HG03045 (cell line): ENCODE results near the gene SLC7A10.

ENCODE experiments used
- ATAC-seq: cut with Tn5 transposase; IDR thresholded peaks from one replicate; pipeline ENCODE4 v1.9.1; 2021; ENCODE audit warnings: mild to moderate bottlenecking, moderate library complexity; ENCODE audit not compliant: unreplicated experiment

SLC7A10 gene

DNA sequence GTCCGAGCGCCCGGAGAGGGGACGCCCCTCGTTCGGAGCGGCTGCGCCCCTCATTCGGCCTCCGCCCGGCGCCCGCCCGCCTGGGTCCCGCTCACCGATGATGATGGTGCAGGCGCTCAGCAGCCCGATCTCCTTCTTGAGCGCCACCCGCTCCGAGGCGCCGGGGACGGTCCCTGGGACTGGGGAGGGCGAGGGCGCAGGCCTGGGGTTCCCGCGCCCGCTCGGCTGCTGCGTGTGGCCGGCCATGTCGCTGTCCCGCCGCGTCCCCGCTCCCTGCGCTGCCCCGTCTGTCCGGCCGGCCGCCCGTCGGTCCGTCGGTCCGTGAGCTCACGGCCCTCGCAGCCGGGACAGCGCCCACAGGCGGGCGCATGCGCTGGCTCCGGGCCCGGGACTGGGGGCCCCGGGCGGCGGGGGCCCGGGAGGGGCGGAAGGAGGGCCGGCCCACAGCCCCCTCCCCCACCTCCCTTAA, at the start of gene SLC7A10:
TSS of gene SLC7A10 (minus strand) at position 393 of the 469 bp plus-strand sequence. CDS start at position 246, 147 bp downstream.
- ATAC-seq = no peak

DNA sequence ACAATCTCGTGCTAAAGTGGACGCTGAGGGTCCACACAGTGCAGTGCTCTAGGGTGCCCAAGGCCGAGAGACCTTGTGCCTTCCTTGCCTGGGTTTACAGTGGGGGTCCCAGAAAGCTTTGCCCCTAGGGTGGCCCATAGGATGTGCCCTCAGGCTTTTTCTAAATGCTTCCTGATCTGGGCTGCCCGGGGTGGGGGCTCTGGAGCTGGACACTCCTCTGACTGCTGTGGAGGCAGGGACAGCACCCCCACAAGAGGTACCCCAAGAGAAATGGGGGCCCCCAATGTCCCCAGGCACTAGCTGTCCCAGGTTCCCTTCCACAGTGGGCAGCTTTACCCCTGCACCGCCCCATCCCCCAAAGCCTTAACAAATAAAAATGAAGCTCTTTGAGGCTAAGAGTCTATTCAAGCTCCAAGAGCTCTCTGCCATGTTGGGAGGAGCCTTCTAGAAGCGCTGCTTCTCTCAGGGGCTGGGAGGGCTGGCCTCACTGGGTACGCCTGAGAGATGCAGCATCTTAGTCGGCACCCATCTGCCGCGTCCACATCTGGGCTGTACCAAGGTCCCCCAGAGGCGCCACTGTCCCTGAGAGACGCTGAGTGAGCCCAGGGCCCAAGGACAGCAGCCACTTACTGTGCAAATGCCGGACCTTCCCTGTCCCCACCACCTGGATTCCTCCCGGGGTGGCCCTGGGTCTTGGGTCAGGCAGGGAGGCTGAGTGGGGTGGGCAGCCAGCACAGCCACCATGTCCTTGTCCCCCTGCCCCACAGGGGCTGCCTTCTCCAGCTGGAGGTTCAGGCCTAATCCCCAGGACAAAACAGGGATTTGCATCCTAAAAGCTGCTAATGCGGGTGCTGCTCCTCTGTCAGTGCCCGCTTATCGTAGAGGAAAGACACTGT, 49.3 kb upstream of the SLC7A10 start:
- ATAC-seq = no peak

DNA sequence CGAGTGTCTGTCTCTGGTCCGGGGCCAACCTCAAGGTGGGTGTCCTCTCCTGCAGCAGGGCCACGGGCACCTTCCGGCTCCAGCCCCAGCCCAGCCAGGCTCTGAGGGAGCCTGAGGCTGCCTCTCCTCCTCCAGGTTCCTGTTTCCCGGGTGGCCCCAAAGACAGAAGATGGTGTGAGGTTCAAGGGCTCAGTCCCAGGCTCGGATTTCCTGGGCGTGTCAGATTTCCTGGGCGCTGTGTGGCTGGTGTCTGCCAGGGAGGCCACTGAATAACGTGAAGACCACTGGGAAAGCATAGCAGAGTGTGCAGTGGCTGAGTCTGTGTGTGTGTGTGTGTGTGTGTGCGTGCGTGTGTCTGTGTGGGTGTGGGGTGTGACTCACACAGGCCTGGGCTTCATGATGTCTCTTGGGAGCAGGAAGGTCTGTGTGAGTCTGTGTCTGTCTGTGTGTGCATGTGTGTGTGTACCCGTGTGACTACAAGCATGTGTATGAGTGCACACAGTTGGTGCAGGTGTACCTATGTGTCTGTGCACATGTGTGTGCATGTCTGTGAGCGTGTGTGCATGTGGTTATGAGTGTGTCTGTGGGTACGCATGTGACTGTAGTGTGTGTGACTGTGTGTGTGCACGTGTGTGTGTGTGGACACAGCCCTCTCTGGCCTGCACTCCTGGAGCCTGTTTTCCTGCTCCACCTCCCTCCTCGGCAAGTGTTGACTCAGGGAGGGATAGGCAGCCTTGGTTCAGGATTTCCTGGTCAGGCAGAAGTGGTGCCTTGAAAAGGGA, 48.4 kb upstream of the SLC7A10 start:
- ATAC-seq = no peak

DNA sequence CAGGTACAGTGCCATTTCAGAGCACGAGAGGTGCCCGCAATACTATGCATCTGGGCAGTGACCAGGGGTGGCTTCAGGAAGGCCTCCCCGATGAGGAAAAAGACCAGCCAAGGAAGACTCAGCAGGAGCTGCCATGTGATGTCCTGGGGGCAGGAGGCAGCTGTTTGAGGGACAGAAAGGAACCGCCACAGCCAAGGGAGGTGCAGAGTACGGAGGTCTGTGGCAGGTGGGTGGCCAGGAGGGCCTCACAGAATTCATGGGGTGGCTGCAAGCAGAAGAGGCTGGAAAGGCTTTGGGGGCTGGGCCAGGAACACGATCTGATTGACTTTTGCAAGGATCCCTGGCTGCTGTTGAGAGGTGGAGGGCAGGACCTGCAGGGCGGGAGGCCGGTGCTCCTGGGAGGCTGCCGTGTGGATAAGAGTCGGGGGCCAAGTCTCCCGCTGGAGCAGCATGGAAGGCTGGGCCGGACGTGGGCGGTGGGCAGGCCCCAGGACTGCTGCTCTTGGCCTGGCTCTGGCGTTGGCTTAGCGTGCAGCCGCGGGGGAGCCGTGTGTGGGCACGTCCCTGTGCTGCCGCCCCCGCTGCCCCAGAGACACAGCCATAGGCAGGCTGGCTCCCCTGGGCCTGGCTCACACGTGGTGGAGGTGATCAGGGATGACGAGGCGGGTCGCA, 47.6 kb upstream of the SLC7A10 start:
- no peak for ATAC-seq

DNA sequence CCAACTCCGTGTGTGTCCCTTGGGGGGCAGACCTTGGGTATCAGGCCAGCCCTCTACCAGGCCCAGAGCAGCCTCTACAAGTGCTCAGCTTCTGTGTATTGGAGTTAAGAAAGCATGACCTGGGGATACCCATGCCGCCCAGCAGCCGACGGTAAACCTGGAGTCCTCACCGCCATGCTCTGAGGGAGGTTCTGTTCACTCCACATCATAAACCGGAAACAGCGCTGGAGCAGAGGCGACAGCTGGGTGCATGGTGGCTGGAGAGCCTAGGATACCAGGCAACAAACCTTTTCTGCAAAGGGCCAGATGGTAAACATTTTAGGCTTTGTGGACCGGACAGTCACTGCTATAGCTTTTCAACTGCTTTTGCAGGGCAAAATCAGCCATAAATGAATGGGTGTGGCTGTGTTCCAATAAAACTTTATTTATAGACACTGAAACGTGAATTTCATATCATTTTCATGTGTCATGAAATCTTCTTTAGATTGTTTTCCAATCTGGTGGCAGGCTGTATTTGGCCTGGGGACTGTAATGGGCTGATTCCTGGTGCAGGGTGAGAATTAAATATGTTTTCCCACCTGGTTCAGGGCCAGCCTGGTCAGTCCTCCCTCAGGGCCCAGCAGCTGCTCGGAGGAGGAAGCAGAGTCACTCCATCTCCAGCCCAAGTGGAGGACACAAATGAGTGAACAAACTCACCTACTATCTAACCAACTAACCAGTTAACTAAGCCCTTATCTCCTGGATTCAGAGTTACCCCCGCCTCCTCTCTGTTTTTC, 45.8 kb upstream of the SLC7A10 start:
- no peak for ATAC-seq

DNA sequence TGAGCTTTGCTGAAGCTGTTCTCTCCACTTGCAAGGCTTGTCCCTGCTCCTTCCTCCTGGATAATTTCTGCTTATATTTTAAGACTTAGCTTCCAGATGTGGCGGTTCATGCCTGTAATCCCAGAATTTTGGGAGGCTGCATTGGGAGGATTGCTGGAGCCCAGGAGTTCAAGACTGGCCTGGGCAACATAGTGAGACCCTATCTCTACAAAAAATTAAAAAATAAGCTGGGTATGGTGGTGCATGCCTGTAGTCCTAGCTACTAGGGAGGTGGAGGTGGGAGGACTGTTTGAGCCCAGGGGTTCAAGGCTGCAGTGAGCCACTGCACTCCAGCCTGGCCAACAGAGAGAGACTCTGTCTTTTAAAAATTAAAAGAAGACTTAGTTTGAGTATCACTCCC, 45.1 kb upstream of the SLC7A10 start:
- ATAC-seq = no peak

DNA sequence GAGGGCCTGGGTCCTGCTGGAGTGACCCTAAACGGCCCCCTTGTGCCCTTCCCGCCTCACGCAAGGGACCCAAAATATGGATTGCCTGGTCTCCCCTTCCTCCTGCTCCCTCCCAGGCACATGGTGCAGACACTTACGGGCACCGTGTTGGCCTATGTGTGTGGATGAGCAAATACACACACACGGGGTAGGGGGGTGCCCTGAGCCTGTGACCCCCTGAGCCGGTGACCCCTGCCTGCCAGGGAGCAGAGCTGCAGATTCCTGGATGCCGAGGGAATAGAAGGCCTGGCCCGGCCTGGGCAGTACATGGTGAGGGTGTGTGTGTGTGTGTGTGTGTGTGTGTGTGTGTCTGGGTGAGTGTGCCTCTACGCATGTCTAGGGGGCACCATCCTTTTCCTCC, 43.4 kb upstream of the SLC7A10 start:
- ATAC-seq = no peak

DNA sequence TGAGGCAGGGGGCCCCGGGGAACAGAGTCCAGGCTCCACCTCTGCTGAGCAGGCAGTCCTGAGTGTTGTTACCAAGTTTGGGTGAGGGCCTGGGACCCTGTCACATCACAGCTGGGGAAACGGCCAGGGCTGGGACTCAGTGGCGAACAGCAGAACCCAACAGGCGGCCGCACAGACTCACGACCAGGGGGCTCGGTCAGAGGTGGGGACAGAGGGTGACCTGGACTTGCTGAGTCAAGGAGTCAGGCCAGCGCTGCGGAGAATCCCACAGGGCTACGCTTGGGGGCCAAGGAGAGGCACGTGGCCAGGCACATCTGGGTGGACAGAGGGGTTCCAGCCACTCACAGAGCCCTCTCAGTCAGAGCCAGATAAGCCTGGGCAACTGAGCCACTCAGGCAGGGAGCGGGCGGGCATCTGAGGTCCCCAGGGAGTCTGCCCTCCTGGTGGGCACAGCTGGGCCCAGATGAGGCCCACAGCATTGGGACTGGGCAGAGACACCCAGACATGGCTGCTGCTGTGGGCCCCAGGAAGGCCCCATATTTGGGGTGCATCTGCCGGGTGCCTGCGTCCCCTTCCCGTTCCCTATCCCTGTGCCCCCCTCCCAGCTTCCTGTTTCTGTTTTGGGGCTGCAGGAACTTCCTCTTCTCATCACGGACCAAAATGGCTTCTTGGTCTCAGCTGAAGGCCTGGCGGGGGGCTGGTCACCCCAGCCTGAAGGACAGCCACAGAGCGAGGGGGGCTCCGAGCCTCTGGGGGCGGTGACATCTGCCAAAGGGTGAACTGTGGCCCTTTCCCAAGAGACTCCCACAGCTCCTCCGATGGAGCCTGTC, 42.7 kb upstream of the SLC7A10 start:
- no peak for ATAC-seq

DNA sequence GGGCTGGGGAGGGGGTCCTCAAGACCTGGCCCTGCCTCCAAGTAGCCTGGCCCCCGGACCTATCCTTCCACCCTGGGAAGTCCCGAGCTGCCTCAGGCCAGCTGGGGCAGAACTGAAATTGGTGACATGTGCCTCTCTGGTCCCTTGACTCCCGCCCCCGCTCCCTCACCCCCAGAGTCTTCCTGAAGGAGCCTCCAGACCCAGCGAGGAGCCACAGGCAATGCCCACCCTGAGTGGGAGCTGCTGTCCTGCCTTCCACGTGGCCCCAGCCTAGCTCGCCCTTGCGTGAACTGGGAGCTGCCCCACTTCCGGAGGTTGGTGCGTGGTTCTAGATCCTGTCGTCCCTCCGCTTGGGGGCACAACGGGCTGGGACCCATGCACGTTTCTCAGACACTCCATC, 42.1 kb upstream of the SLC7A10 start:
- ATAC-seq = no peak

DNA sequence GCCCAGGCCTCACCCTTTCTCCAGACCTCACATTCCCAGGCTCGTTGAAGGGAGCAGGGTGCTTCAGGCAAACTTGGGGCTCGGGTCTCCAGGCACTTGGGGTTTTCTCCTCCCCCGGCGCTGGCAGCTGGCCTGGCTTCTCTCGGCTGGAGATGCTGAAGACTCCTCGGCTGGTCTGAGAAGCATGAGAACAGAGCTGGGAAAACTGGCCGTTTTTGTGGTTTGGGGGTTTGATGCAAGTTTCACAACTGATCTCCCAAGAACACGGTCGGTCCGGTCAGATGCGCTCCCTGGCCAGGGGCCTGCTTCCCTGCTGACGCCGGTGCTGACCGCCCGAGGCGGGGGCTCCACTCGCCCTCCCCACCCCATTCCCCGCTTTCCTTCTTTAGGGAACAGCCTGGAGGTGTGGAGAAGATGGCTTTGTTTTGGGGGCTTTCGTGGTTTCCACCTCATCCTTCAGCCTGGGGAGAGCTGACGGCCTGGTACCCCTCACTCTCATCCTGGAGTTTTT, 41.4 kb upstream of the SLC7A10 start:
- no peak for ATAC-seq

DNA sequence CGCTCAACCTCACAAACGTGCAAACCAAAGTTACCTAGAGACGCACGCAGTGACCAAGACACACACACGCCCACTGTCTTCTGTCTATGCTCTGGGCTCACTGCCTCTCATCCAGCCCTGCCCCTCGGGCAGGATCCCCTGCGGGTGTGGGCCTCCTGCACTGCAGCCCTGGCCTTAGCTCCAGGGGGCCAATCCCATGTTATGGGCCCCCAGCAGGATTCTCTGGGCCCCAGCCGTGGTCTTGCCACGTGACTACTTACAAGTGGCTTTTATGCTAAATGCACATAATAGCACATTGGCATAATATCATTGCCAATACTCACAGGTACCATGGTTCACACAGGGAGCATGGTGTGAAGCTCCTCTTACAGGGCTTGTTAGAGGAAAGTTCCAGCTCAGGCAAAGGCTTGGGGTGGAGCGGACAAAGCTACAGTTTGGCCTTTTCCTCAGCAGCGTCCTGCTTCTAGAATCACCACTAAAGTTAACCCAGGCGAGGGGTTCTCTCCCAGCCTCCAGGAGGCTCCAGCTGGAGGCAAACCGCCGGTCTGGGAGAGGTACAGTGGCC, 39.3 kb upstream of the SLC7A10 start:
- no peak for ATAC-seq

DNA sequence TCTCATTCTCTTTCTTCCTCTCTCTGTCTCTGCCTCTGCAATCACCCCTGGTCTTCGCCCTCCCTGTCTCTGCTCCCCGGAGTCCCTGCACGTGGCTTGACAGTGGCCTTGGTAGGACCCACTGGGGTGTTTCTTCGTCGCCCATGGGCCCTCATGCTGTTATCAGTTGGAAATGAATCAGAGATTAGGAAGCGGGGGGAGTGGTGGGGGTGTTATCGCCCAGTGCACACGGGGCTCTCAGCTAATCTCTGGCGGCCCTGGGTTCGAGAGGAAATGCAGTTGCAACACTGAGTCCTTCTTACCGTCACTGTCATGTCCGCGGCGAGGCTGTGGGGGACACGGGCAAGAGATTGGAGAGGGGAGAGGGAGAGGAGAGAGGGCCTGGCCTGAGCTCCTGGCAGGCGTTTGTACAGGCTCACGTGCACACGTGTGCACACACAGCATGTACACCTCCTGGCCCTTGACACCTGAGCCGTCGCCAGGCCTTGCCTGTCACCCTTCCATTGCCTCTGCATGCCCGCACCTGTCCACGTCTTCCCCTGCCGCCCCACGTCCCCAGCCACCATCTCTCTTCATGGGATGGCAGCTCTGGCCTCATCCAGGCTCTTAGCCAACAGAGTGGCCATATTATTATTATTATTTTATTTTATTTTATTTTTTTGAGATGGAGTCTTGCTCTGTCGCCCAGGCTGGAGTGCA, 37.8 kb upstream of the SLC7A10 start:
- no peak for ATAC-seq

DNA sequence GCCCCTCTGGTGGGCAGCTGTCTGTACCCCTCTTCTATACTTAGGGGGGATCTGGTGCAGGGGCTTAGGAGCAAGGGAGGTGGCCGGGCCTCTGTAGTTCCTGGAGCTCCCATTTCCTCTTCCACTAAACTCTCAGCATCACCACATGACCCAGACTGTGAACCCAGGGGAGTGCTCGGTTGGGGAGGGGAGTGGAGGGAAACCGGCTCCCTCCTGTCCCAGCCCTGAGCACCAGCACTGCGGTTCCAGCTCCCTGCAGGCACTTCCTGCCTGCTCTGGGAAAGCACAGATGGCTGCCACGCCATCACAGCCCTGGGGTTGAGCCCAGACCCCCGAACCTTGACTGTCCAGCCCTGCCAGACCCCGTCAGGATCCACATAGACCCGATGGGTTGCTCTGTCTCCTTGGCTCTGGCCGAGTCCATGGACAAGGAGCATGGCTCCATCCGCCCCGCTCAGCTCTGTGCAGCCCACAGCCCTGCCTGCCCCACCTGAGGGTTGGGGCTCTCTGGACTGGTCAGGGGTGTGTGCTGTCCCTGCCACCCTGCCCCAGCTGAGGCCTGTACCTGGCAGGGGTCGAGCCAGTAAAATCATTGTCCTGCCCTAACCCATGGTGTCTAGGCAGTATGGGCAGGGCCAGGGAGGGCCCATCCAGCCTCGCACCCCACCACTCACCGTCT, 36.0 kb upstream of the SLC7A10 start:
- ATAC-seq = no peak

DNA sequence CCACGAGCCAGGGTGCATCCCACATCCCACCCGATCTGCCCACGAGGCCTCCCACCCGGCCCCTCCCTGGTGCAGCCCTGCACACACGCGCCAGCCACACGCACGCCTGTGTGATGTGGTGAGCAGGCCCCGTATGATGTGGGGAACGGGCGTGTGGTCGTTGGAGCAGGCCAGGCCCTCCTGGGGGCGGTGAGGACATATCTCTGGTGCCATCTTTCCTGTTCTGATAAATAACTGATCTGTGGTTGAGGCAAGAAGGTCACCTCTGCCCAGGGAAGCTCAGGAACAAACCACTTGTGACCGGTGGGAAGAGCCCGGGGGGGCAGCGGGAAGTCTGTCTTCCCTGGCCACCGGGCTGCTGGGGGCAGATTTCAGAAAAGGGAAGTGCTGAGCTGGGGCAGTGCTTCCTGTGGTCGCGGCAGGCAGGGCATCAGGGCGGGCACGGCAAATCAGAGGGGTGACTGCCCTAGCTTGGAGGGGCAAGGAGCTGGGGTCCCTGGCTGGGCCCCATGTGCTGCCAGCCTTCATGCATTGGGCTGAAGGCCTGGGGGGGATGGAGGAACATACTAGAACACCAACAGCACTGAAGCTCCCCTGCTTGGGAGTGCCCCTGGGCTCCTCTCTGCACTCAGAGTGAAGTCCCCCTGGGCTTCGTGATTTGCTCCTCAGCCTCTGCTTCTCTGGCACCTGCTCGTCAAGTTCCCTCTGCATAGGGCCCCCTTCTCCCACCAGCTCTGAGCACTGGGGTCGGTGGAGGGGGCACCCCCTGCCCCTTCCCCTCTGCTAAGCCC, 35.2 kb upstream of the SLC7A10 start:
- ATAC-seq = no peak

DNA sequence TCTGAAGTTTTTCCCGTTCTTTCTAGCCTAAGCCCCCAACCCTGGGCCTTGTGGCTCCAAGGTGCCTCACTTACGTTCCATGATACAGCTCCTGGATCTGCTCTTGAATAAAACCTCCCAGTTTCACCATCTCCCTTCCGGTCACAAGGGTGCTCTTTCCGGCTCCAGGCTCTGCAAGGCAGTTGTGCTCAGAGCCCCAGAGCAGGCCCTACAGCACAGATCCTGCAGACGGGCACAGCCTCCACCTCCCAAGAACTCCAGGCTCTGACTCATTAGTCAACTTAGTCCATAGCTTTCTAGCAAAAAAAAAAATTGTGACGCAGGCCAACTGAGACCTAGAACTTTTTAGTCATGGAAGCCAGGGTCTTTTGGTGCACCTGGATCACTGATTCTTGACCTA, 33.9 kb upstream of the SLC7A10 start:
- ATAC-seq = no peak

DNA sequence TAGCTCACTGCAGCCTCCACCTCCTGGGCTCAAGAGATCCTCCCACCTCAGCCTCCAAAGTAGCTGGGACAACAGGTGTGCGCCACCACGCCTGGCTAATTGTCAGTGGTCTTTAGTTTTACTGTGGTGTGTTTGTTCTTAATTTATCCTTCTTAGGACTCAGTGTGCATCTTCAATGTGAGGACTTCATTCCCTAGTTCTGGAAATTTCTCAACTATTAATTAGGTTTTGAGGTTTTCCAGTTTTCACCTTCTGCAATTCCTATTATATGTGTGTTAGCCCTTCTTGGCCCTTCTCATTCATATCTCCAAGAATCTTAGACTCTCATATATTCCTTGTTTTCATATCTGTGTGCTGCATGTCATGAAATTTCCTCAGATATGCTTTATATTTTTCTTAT, 32.2 kb upstream of the SLC7A10 start:
- no peak for ATAC-seq

DNA sequence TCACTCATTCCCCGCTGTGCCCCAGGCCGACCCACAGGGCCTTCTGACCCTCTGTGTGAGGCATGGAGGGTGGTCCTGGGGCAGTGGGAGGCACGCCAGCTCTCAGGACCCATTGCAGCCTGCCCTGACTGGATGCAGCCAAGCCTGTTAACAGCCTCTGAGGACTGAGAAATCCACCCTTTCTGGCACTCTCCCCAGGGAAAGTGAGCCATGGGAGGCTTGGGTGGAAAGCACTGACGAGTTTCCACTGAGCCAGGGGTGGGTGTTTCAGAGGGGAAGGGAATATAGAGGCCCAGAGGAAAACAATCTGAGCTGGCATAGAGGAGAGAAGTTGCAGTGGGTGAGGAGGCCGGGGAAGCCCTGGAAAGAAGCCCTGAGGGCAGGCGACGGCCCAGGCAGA, 30.6 kb upstream of the SLC7A10 start:
- no peak for ATAC-seq
